GM10266 (cell line): ENCODE measurements around the gene PDE10A.

Experiments used
- DNase-seq: peaks from one replicate; pipeline ENCODE4 v3.0.0; 2012; ENCODE audit errors: extremely low spot score
- TF ChIP-seq, protein P1 (sequence below): IDR thresholded peaks from 2 replicates; pipeline ENCODE4 v1.5.1; 2012; ENCODE audit warnings: mild to moderate bottlenecking, low read depth; ENCODE audit not compliant: control insufficient read depth, insufficient read depth; ENCODE audit errors: missing control alignments

The PDE10A gene

DNA sequence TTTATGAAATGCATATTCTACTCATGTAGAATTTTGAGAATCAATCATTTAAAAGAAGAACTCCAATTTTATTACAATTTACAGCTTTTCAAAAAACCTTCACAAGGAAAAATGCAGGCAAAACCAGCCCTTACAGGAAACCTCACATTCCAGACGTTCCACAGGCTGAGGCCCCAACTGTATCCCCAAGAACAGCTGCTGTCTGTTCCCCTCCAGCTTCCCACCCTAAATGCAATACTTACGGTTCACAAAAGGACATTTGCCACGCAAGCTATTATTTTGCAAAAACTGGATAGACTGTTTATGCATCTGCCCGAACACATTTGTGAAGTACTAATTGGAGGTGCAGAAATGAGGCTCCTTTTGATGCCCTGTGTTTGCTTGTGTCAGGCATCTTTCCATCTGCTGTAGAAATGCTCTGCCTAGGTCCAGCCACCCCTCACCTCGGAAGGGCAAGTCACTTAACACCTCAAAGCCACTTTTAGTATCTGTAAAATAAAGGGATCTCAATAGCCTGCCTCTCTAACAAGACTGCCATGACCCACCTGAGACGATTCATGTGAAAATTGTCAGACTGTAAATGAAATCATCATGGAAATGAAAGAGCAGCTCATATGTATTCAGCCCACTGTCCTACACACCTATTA, 26.5 kb downstream of the PDE10A start:
- TF ChIP-seq, protein P1, sequence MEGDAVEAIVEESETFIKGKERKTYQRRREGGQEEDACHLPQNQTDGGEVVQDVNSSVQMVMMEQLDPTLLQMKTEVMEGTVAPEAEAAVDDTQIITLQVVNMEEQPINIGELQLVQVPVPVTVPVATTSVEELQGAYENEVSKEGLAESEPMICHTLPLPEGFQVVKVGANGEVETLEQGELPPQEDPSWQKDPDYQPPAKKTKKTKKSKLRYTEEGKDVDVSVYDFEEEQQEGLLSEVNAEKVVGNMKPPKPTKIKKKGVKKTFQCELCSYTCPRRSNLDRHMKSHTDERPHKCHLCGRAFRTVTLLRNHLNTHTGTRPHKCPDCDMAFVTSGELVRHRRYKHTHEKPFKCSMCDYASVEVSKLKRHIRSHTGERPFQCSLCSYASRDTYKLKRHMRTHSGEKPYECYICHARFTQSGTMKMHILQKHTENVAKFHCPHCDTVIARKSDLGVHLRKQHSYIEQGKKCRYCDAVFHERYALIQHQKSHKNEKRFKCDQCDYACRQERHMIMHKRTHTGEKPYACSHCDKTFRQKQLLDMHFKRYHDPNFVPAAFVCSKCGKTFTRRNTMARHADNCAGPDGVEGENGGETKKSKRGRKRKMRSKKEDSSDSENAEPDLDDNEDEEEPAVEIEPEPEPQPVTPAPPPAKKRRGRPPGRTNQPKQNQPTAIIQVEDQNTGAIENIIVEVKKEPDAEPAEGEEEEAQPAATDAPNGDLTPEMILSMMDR: no peak
- DNase-seq: no peak

DNA sequence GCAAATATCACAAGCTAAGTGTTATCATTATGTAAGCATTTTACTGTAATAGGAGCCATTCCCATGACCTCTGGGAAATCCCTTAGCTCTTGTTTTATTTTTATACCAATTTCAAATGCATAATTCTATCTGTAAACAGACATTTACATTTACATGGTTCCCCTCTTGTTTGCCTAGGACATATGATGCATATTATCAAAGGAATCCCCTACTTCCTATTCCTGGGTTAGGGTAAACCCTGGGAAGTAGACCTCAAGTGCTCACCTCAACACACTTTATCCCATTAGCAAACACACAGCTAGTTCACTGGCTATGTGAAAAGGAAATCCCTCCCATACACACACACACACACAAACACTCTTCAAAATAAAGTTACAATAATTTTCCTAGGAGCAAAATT, 27.1 kb downstream of the PDE10A start:
- TF ChIP-seq, protein P1: no peak
- DNase-seq: no peak

DNA sequence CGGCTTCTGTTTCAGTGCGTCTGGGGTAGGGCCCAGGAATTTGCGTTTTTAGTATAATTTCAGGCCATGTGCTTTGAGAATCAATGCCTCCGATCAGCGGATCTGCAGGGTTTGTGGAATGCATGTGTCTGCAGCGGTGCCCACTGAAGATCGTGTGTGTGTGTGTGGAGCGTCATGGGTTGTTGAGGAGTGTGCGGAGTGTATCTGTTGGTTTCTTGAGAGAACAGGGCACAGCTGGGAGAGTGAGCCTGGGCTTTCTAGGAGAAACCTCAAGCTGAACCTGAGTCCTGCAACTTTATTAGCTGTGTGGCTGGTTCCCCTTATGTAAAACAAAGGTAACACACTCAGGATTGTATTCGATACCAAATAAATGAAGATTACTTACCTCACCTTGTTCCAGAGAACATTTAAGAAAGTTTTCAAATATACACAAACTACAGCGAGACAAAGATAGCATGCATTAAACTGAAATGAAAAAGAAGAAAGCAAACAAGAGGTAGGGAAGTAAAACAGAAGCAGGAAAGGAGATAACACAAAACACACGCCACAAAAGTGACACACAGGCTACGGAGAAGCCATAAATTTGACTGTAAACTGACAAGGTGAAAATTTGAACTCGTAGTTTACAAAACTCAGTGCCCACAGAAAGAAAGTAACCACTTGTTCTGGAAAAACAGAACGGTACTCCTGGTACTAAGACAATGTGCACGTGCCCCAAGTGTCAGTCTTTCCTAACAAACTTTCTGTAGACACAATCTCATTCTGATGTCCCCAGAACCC, 28.8 kb downstream of the PDE10A start:
- TF ChIP-seq, protein P1: no peak
- no peak for DNase-seq

DNA sequence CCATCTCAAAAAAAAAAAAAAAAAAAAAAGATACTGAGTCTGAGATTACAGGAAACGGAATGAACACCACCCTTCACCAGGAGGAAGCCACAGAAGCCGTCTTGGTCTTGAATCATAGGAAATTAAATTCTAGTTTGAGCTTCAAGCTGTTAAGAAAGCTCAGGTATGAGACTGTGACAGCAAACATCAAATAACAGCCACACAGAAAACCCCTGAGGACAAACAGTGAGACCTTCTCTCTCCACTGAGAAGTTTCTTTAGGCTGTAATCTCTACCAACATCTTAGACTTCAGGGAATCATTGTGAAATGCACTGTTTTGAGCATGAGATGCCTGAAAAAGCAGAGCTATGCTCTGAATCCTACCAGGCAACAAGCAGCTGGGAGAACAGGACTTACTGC, 30.8 kb downstream of the PDE10A start:
- no peak for DNase-seq
- TF ChIP-seq, protein P1: no peak

DNA sequence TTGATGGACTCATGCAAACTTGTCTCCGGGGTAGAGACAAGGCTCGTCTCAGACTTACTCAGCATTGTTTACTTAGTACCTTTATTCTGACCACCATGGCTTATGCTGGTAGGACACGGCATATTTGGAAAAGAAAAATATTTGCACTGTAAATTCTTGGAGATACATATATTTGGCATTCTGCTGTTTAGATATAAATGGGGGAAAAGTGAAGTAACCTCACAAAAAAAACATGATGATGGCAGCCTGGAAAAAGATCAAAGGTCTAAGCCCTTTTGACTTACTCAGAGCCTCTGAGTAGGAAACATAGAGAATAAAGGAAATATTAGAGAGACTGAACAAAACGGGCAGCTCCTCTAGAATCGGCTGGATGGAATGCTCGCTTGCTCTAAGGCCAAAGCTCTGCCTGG, 32.5 kb downstream of the PDE10A start:
- TF ChIP-seq, protein P1: no peak
- DNase-seq: no peak

DNA sequence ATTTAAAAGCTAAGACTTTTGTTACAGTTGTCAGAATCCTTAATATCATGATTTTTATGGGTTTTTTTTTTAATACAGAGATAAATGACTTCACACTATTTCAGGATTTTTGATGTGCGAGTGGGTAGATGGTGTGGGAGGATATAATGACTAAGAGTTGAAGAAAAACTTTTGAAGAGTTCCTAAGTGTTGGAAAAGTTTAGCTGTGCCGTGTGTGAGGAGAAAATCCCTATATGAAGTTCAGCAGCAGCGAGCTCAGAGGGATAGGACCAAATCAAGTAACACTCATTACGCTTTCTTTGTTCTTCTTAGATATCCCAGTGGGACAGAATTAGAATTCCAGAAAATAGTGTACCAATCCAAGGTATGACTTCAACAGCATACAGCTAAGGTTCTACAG, 34.1 kb downstream of the PDE10A start:
- TF ChIP-seq, protein P1: no peak
- DNase-seq: no peak

DNA sequence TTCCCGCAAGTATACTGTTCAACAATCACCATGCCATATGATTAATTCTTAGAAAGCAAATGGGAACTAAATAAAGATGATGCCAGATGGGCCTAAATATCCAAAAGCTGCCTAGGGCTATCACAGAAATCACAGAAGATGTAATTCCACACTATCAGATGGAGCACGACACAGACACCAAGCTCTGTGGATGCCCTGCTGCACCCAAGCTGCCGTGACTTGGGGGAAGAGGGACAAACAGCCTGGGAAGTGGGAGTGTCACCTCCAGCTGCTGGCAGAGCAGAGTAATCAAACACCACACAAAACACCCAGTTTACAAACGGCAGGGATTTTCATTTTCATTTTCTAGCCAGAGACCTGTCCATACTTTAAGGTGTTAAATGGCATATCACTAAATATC, 35.7 kb downstream of the PDE10A start:
- TF ChIP-seq, protein P1: no peak
- no peak for DNase-seq
